ENCODE measurements around the gene ERI3. TPM values are rescaled to one million over a fixed set of nuclear protein-coding genes. Genes with fewer than 3 reads are reported as not detected.

ERI3 gene
- total and polyA plus RNA-seq, 2 of the 13 experiments (the other 11 are each of a cell fraction or from before 2014, with no cell fraction given) = 35.6 to 35.9 TPM

DNA sequence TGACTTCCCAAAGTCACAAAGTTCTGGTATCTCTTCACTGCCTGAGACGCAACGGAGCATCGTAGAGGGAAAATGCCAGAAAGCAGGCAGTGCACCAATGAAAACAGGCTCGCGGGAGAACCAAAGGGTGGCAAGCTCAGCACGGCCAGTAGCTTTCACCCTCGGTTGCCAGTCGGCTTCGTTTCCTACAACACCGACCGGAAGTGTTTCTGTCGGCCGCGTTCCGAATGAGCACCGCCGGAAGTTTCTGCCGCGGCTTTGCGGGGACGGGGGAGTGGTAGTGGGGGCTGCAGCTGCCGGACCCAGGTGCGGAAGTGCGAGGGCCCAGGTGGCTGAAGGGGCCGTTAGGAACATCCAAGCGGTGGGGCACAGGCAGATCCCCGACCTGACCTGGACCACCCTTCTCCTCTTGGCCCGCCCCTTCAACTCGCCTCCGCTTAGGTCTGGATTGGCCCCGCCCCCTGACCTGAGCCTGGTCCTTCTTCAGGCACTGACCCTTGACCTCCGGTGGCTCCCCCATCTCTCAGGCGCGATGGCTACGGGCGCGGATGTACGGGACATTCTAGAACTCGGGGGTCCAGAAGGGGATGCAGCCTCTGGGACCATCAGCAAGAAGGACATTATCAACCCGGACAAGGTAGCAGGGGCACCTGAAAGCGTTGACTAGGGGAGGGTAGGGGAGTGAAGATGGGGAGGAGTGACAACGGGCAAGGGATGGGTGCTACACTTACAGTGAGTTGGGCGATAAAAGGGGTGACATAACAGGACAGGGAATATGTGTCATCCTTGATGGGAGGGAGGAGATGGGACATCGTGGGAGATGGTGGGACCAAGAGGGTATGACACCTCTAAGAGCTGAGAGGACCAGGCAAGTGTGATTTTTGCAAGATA, 141.6 kb downstream of the ERI3 start, which contains the start of gene DMAP1 (continued):
- TF ChIP-seq SMC3 (IDR thresholded peaks at IDR 0.05; ENCODE audit: low read length) (no peak), ZIK1 (CRISPR knock-in tag; IDR thresholded peaks at IDR 0.05; ENCODE audit: borderline replicate concordance, low read depth) (no peak), U2AF1 (optimal IDR thresholded peaks at IDR 0.05; ENCODE audit: low read depth, low read length) (peak; percentile 55), PHF20 (CRISPR knock-in tag; IDR thresholded peaks at IDR 0.05) (peak; percentile 99), SALL2 (CRISPR knock-in tag; IDR thresholded peaks at IDR 0.05) (peak; percentile 98), KLF16 (CRISPR knock-in tag; IDR thresholded peaks at IDR 0.05) (peak in 1 of 2 experiments; percentile 83; a peak in 2 of 4 replicates), BRCA1 (CRISPR knock-in tag; IDR thresholded peaks at IDR 0.05) (peak; percentile 80; the same call in 1 of the 2 replicates), ZNF235 (CRISPR knock-in tag; IDR thresholded peaks at IDR 0.05; ENCODE audit: borderline replicate concordance) (peak; percentile 63; the same call in 1 of the 2 replicates), ATF1 (CRISPR knock-in tag; IDR thresholded peaks at IDR 0.05) (no peak), ZNF335 (CRISPR knock-in tag; IDR thresholded peaks at IDR 0.05) (peak; percentile 89), HNRNPL (IDR thresholded peaks at IDR 0.05; ENCODE audit: low read depth, low read length) (peak; percentile 73; the same call in 1 of the 2 replicates)
- TF ChIP-seq, protein P1, sequence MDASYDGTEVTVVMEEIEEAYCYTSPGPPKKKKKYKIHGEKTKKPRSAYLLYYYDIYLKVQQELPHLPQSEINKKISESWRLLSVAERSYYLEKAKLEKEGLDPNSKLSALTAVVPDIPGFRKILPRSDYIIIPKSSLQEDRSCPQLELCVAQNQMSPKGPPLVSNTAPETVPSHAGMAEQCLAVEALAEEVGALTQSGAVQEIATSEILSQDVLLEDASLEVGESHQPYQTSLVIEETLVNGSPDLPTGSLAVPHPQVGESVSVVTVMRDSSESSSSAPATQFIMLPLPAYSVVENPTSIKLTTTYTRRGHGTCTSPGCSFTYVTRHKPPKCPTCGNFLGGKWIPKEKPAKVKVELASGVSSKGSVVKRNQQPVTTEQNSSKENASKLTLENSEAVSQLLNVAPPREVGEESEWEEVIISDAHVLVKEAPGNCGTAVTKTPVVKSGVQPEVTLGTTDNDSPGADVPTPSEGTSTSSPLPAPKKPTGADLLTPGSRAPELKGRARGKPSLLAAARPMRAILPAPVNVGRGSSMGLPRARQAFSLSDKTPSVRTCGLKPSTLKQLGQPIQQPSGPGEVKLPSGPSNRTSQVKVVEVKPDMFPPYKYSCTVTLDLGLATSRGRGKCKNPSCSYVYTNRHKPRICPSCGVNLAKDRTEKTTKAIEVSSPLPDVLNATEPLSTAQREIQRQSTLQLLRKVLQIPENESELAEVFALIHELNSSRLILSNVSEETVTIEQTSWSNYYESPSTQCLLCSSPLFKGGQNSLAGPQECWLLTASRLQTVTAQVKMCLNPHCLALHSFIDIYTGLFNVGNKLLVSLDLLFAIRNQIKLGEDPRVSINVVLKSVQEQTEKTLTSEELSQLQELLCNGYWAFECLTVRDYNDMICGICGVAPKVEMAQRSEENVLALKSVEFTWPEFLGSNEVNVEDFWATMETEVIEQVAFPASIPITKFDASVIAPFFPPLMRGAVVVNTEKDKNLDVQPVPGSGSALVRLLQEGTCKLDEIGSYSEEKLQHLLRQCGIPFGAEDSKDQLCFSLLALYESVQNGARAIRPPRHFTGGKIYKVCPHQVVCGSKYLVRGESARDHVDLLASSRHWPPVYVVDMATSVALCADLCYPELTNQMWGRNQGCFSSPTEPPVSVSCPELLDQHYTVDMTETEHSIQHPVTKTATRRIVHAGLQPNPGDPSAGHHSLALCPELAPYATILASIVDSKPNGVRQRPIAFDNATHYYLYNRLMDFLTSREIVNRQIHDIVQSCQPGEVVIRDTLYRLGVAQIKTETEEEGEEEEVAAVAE (CRISPR knock-in tag; IDR thresholded peaks at IDR 0.05; ENCODE audit: borderline replicate concordance) = peak; percentile 87; the same call in 1 of the 2 replicates
- TF ChIP-seq, protein P2, sequence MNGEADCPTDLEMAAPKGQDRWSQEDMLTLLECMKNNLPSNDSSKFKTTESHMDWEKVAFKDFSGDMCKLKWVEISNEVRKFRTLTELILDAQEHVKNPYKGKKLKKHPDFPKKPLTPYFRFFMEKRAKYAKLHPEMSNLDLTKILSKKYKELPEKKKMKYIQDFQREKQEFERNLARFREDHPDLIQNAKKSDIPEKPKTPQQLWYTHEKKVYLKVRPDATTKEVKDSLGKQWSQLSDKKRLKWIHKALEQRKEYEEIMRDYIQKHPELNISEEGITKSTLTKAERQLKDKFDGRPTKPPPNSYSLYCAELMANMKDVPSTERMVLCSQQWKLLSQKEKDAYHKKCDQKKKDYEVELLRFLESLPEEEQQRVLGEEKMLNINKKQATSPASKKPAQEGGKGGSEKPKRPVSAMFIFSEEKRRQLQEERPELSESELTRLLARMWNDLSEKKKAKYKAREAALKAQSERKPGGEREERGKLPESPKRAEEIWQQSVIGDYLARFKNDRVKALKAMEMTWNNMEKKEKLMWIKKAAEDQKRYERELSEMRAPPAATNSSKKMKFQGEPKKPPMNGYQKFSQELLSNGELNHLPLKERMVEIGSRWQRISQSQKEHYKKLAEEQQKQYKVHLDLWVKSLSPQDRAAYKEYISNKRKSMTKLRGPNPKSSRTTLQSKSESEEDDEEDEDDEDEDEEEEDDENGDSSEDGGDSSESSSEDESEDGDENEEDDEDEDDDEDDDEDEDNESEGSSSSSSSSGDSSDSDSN (CRISPR knock-in tag; IDR thresholded peaks at IDR 0.05) = peak; percentile 88
- TF ChIP-seq, protein P3, sequence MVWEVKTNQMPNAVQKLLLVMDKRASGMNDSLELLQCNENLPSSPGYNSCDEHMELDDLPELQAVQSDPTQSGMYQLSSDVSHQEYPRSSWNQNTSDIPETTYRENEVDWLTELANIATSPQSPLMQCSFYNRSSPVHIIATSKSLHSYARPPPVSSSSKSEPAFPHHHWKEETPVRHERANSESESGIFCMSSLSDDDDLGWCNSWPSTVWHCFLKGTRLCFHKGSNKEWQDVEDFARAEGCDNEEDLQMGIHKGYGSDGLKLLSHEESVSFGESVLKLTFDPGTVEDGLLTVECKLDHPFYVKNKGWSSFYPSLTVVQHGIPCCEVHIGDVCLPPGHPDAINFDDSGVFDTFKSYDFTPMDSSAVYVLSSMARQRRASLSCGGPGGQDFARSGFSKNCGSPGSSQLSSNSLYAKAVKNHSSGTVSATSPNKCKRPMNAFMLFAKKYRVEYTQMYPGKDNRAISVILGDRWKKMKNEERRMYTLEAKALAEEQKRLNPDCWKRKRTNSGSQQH (CRISPR knock-in tag; IDR thresholded peaks at IDR 0.05; ENCODE audit: low read depth) = peak; percentile 93
- TF ChIP-seq, protein P4, sequence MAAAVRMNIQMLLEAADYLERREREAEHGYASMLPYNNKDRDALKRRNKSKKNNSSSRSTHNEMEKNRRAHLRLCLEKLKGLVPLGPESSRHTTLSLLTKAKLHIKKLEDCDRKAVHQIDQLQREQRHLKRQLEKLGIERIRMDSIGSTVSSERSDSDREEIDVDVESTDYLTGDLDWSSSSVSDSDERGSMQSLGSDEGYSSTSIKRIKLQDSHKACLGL (CRISPR knock-in tag; IDR thresholded peaks at IDR 0.05) = peak; percentile 81
